Endothelial cell of umbilical vein (primary cell): ENCODE measurements around the gene APCDD1. TPM values are rescaled to one million over a fixed set of nuclear protein-coding genes. Genes with fewer than 3 reads are reported as not detected.

Experiments
- BruUV-seq: library from RNA; stranded (reverse); fragments of 400-500 nt; replicated peaks from 2 replicates; lab custom pipeline; 2021; lab: Mats Ljungman, UMichigan
- CTCF ChIA-PET: fragments of 300-600, 350-600 bp; sonication (Branson Sonifier 250); formaldehyde crosslinking; loops from one replicate; lab custom pipeline; 2021; ENCODE audit warnings: antibody characterized with exemption, inconsistent platforms; lab: Charles Lee
- POLR2A ChIA-PET: fragments of 300-600, 350-600 bp; sonication (Branson Sonifier 250); formaldehyde crosslinking; loops from one replicate; lab custom pipeline; 2021; ENCODE audit warnings: antibody characterized with exemption, inconsistent platforms; lab: Charles Lee
- DNase-seq: peaks from one replicate; pipeline ENCODE4 v3.0.0-alpha.2; 2011; ENCODE audit warnings: low read depth, low spot score
- FAIRE-seq: peaks from 2 replicates; lab custom pipeline; 2011; peaks lifted over from hg19 to GRCh38; lab: Jason Lieb, UNC
- H2AFZ ChIP-seq: 2 replicates; pipeline ENCODE4 v1.6.0; 2012; ENCODE audit warnings: low read depth, low read length, control low read depth, inconsistent platforms
- H3K27ac ChIP-seq: 2 replicates; pipeline ENCODE4 v1.5.1; 2011; ENCODE audit warnings: low read depth, mild to moderate bottlenecking, control low read depth, low read length, moderate library complexity; ENCODE audit not compliant: insufficient read depth
- H3K27me3 ChIP-seq, 2 experiments: 2 replicates each; pipeline versions ENCODE4 v1.6.0 to v1.6.1; 2011; ENCODE audit warnings: low read length in 2 of 2, mixed read lengths in 1 of 2; ENCODE audit not compliant: control insufficient read depth in 2 of 2, insufficient read depth in 2 of 2
- H3K36me3 ChIP-seq, 2 experiments: 2 replicates in 1 of 2; 3 replicates in 1 of 2; pipeline ENCODE4 v1.5.1; 2011; ENCODE audit warnings: low read length in 2 of 2, mild to moderate bottlenecking in 1 of 2, moderate library complexity in 1 of 2; ENCODE audit not compliant: control insufficient read depth in 2 of 2, insufficient read depth in 2 of 2; ENCODE audit errors: extremely low read depth in 1 of 2
- H3K4me1 ChIP-seq: 3 replicates; pipeline ENCODE4 v1.5.1; 2011; ENCODE audit warnings: mild to moderate bottlenecking, low read length; ENCODE audit not compliant: control insufficient read depth, insufficient read depth; ENCODE audit errors: extremely low read depth
- H3K4me2 ChIP-seq: 2 replicates; pipeline ENCODE4 v1.6.1; 2011; ENCODE audit warnings: low read length, control low read depth, mixed read lengths; ENCODE audit not compliant: insufficient read depth
- H3K4me3 ChIP-seq, 3 experiments: fragments of 200-600 bp in 1 of 3; sonication (generic), shearing (Covaris generic) in 1 of 3; replicated peaks in 1 of 3; 2 replicates each; pipeline ENCODE4 v1.5.1; 2011 to 2016; ENCODE audit warnings: control low read depth in 3 of 3, low read length in 3 of 3, mild to moderate bottlenecking in 2 of 3, inconsistent platforms in 1 of 3, low read depth in 1 of 3, moderate library complexity in 1 of 3; ENCODE audit not compliant: insufficient read depth in 1 of 3
- H3K79me2 ChIP-seq: 2 replicates; pipeline ENCODE4 v1.6.0; 2012; ENCODE audit warnings: low read length, inconsistent platforms; ENCODE audit not compliant: control insufficient read depth, insufficient read depth
- H3K9ac ChIP-seq: replicated peaks from 2 replicates; pipeline ENCODE3; 2011; ENCODE audit warnings: low read length, control low read depth; ENCODE audit not compliant: insufficient read depth; ENCODE audit errors: extremely low read depth
- H3K9me1 ChIP-seq: replicated peaks from 3 replicates; pipeline ENCODE4 v1.6.0; 2011; ENCODE audit warnings: mild to moderate bottlenecking, low read length; ENCODE audit not compliant: control insufficient read depth, insufficient read depth; ENCODE audit errors: extremely low read depth
- H3K9me3 ChIP-seq: replicated peaks from 2 replicates; pipeline ENCODE4 v1.5.1; 2012; ENCODE audit warnings: low read length, inconsistent platforms; ENCODE audit not compliant: control insufficient read depth, insufficient read depth
- H4K20me1 ChIP-seq: replicated peaks from 2 replicates; pipeline ENCODE3; 2011; ENCODE audit warnings: mild to moderate bottlenecking, low read length; ENCODE audit not compliant: control insufficient read depth, insufficient read depth; ENCODE audit errors: extremely low read depth
- EZH2 ChIP-seq: IDR thresholded peaks from 2 replicates; pipeline ENCODE4 v1.6.1; 2012; ENCODE audit warnings: borderline replicate concordance, low read depth, mild to moderate bottlenecking, moderate library complexity, low read length, inconsistent platforms; ENCODE audit not compliant: severe bottlenecking
- FOS ChIP-seq: IDR thresholded peaks from 2 replicates; pipeline ENCODE4 v1.6.1; 2011; ENCODE audit warnings: mild to moderate bottlenecking, low read length, moderate library complexity, borderline replicate concordance; ENCODE audit not compliant: insufficient read depth
- GATA2 ChIP-seq: IDR thresholded peaks from 2 replicates; pipeline ENCODE4 v1.7.0; 2011; ENCODE audit warnings: low read depth, mild to moderate bottlenecking, moderate library complexity, mixed read lengths, low read length; ENCODE audit not compliant: insufficient read length, insufficient read depth
- JUN ChIP-seq: IDR thresholded peaks from 2 replicates; pipeline ENCODE4 v1.6.1; 2011; ENCODE audit warnings: borderline replicate concordance, low read depth; ENCODE audit not compliant: insufficient read length, insufficient read depth
- MYC ChIP-seq: IDR thresholded peaks from one replicate; pipeline ENCODE4 v1.6.1; 2011; ENCODE audit warnings: mild to moderate bottlenecking, low read depth, low read length
- POLR2A ChIP-seq: IDR thresholded peaks from 2 replicates; pipeline ENCODE4 v1.6.1; 2012; ENCODE audit warnings: low read depth, mild to moderate bottlenecking, control low read depth, low read length
- POLR2AphosphoS5 ChIP-seq: IDR thresholded peaks from 2 replicates; pipeline ENCODE4 v1.6.1; 2012; ENCODE audit warnings: low read depth, mild to moderate bottlenecking, control low read depth, low read length, moderate library complexity; ENCODE audit not compliant: insufficient read depth
- dilution Hi-C: fragments of 300-500 bp; cut with MboI; formaldehyde crosslinking; loops from one replicate; pipeline ENCODE4 v1.15.0; 2019; ENCODE audit warnings: low sequenced_read_pairs; ENCODE audit not compliant: extremely low pct_ligation_motif_present
- intact Hi-C: fragments of 100-400 bp; cut with micrococcal nuclease; formaldehyde crosslinking; loops from one replicate; pipeline ENCODE4 v1.10.0; 2022
- polyA plus RNA-seq, 4 experiments: library from polyadenylated mRNA; depleted of rRNA in 3 of 4; stranded (reverse) in 3 of 4; unstranded in 1 of 4; fragments of >200 nt; gene quantifications; 2 replicates each; pipeline versions ENCODE4 v1.2.1 to v1.2.3, GENCODE V29; 2011 to 2012; ENCODE audit warnings: missing spikeins in 1 of 4
- total RNA-seq: library from RNA; stranded (reverse); gene quantifications from 2 replicates; pipeline ENCODE4 v1.2.3, GENCODE V29; 2021
- TF ChIP-seq, protein P1 (sequence below), 2 donors: IDR thresholded peaks; 1 replicate in 1 of 2; 2 replicates in 1 of 2; pipeline ENCODE4 v1.5.1; 2011; ENCODE audit warnings: low read length in 2 of 2, mild to moderate bottlenecking in 2 of 2, moderate library complexity in 2 of 2, control low read depth in 1 of 2, inconsistent platforms in 1 of 2, low read depth in 1 of 2; ENCODE audit not compliant: insufficient read depth in 1 of 2; ENCODE audit errors: extremely low read depth in 1 of 2
- TF ChIP-seq, protein P2 (sequence below): IDR thresholded peaks from 2 replicates; pipeline ENCODE4 v1.6.1; 2011; ENCODE audit not compliant: insufficient read depth, insufficient read length

The APCDD1 gene
- total and polyA plus RNA-seq, 2 donors (not counting 3 experiments of a cell fraction or from before 2014, with no cell fraction given) = 0.95 to 1.4 TPM

DNA sequence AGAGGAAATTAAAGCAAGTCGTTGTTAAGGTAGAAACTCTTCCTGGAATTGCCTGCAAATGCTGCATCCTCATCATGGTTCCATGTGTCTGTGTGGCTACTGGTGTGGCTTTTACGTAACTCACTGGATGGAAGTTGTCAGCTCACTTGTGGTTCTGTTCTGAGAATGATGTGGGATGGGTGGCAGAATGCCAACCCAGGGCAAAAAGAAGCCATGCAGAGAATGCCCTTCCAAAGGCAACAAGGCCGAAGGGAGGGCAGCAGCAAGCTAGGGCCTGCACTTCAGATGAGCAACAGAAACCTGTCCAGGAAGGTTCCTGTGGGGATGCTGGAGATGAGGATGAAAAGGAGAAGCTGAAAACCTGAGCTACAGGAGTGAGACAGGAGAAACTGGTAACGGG, 61.0 kb downstream of the APCDD1 start:
- H3K4me2 ChIP-seq = no peak overlapping the region
- dilution Hi-C loops = loop anchor here (25.0 kb wide), 1 partner anchor 528 kb away; no protein-coding TSS in a partner anchor
- POLR2A ChIA-PET = no interaction called here
- H3K4me1 ChIP-seq = no peaks in the 10 kb centered on the region
- CTCF ChIA-PET = interaction anchor here (6.1 kb wide), 1 partner anchor 543 kb away, joined by 186 read pairs; no protein-coding TSS in a partner anchor
- no peaks in the 10 kb centered on the region for H3K36me3 ChIP-seq
- H3K9me3 ChIP-seq = no peaks in the 10 kb centered on the region
- TF ChIP-seq JUN (no peak), POLR2A (no peak), EZH2 (no peak), FOS (no peak), MYC (no peak), POLR2AphosphoS5 (no peak), GATA2 (no peak)
- TF ChIP-seq, protein P1, sequence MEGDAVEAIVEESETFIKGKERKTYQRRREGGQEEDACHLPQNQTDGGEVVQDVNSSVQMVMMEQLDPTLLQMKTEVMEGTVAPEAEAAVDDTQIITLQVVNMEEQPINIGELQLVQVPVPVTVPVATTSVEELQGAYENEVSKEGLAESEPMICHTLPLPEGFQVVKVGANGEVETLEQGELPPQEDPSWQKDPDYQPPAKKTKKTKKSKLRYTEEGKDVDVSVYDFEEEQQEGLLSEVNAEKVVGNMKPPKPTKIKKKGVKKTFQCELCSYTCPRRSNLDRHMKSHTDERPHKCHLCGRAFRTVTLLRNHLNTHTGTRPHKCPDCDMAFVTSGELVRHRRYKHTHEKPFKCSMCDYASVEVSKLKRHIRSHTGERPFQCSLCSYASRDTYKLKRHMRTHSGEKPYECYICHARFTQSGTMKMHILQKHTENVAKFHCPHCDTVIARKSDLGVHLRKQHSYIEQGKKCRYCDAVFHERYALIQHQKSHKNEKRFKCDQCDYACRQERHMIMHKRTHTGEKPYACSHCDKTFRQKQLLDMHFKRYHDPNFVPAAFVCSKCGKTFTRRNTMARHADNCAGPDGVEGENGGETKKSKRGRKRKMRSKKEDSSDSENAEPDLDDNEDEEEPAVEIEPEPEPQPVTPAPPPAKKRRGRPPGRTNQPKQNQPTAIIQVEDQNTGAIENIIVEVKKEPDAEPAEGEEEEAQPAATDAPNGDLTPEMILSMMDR (IDR thresholded peaks at IDR 0.05; ENCODE audit: extremely low read depth in 1 of 2, insufficient read depth in 1 of 2, low read depth in 1 of 2, low read length in 2 of 2) = no peak
- TF ChIP-seq, protein P2, sequence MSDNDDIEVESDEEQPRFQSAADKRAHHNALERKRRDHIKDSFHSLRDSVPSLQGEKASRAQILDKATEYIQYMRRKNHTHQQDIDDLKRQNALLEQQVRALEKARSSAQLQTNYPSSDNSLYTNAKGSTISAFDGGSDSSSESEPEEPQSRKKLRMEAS = no peak
- FAIRE-seq (no peak), DNase-seq (no peak)
- H3K9ac ChIP-seq = no peak overlapping the region
- H3K9me1 ChIP-seq = no peaks in the 10 kb centered on the region
- no peaks in the 10 kb centered on the region for H3K79me2 ChIP-seq
- BruUV-seq = no TSS peak
- H2AFZ ChIP-seq = no peak overlapping the region
- intact Hi-C loops = no loop called here
- H3K27me3 ChIP-seq = peaks cover 36 to 49% of the 10 kb centered on the region in 2 experiments
- no peaks in the 10 kb centered on the region for H4K20me1 ChIP-seq
- no peak overlapping the region for H3K27ac ChIP-seq
- no peak overlapping the region for H3K4me3 ChIP-seq
